K562 (cell line): ENCODE measurements around the gene MEIKIN. TPM values are rescaled to one million over a fixed set of nuclear protein-coding genes. Genes with fewer than 3 reads are reported as not detected.
A peak's percentile ranks its signal among the peaks of the same experiment; 100 is the strongest.

Experiments
- BHLHE40 ChIP-seq: IDR thresholded peaks from 2 replicates; pipeline ENCODE4 v1.6.1; 2011; ENCODE audit warnings: low read length, improper control_type of control experiment
- CREBBP ChIP-seq: IDR thresholded peaks from one replicate; pipeline ENCODE4 v1.6.1; 2012; ENCODE audit warnings: low read depth, mild to moderate bottlenecking, control low read depth, inconsistent platforms, low read length
- EGR1 ChIP-seq: fragments of 450-650 bp; conservative IDR thresholded peaks from 2 replicates; pipeline ENCODE4 v1.6.1; 2017; ENCODE audit warnings: mild to moderate bottlenecking
- ELF2 ChIP-seq: fragments of 250-450 bp; sonication (Bioruptor Pico); IDR thresholded peaks from 2 replicates; pipeline ENCODE4 v1.5.0; 2021; ENCODE audit warnings: mild to moderate bottlenecking
- FOXM1 ChIP-seq, 2 experiments: fragments of 450-650 bp in 1 of 2; sonication (generic) in 1 of 2; formaldehyde crosslinking in 1 of 2; IDR thresholded peaks; 2 replicates each; pipeline versions ENCODE4 v1.6.1 to v1.9.0; 2017 to 2022; ENCODE audit warnings: low read depth in 2 of 2, mild to moderate bottlenecking in 2 of 2, missing genetic modification reagents in 1 of 2, moderate library complexity in 1 of 2
- MYNN ChIP-seq, 2 experiments: sonication (generic); formaldehyde crosslinking in 1 of 2; IDR thresholded peaks; 2 replicates each; pipeline versions ENCODE4 v1.5.0 to v1.6.1; 2016 to 2020; ENCODE audit warnings: antibody characterized with exemption in 1 of 2, missing genetic modification reagents in 1 of 2
- NELFE ChIP-seq: IDR thresholded peaks from 2 replicates; pipeline ENCODE4 v1.6.1; 2011; ENCODE audit warnings: mild to moderate bottlenecking; ENCODE audit not compliant: insufficient read depth, insufficient read length
- NR1H2 ChIP-seq: sonication (generic); formaldehyde crosslinking; IDR thresholded peaks from 2 replicates; pipeline ENCODE4 v1.4.0; 2020; ENCODE audit warnings: mild to moderate bottlenecking, missing genetic modification reagents
- PTTG1 ChIP-seq: fragments of 450-650 bp; IDR thresholded peaks from 2 replicates; pipeline ENCODE4 v1.6.1; 2016; ENCODE audit warnings: low read depth, mild to moderate bottlenecking, missing genetic modification characterization, missing compliant biosample characterization
- SIN3A ChIP-seq, 2 experiments: fragments of 150-350 bp in 1 of 2; IDR thresholded peaks; 2 replicates each; pipeline ENCODE4 v1.6.1; 2011 to 2016; ENCODE audit warnings: borderline replicate concordance in 2 of 2, low read depth in 2 of 2, low read length in 2 of 2, mild to moderate bottlenecking in 2 of 2, moderate library complexity in 2 of 2; ENCODE audit not compliant: control insufficient read depth in 1 of 2
- SMAD2 ChIP-seq: fragments of 150-350 bp; IDR thresholded peaks from 2 replicates; pipeline ENCODE4 v1.6.1; 2014; ENCODE audit warnings: low read depth, mild to moderate bottlenecking, low read length
- SUPT5H ChIP-seq: fragments of 450-650 bp; IDR thresholded peaks from 2 replicates; pipeline ENCODE4 v1.6.1; 2016
- TBP ChIP-seq: optimal IDR thresholded peaks from 2 replicates; pipeline ENCODE3; 2011; ENCODE audit warnings: low read depth, low read length, improper control_type of control experiment
- TFAM ChIP-seq: fragments of 250-450 bp; sonication (Bioruptor Pico); conservative IDR thresholded peaks from 2 replicates; pipeline ENCODE4 v1.5.0; 2021; ENCODE audit warnings: mild to moderate bottlenecking, moderate library complexity
- ZNF644 ChIP-seq: fragments of 200-800 bp; sonication (Bioruptor generic); IDR thresholded peaks from 2 replicates; pipeline ENCODE4 v1.6.1; 2016; ENCODE audit warnings: low read depth, missing genetic modification characterization, missing compliant biosample characterization
- ZNF830 ChIP-seq: fragments of 250-450 bp; sonication (Bioruptor Pico); IDR thresholded peaks from 2 replicates; pipeline ENCODE4 v1.5.0; 2021; ENCODE audit warnings: mild to moderate bottlenecking
- polyA plus RNA-seq, 8 experiments: library from polyadenylated mRNA; depleted of rRNA in 4 of 8; stranded (reverse) in 5 of 8; unstranded in 3 of 8; fragments of >200 nt; fragmentation: Nextera tagmentation in 2 of 8; fragmentation: Illumina TruSeq in 1 of 8; extraction: Ambion mirVana in 2 of 8; extraction: Trizol in 1 of 8; gene quantifications; 2 replicates each; pipeline versions ENCODE4 v1.2.1 to v1.2.3, GENCODE V29; 2011 to 2014; ENCODE audit warnings: inconsistent platforms in 1 of 8, missing spikeins in 1 of 8
- total RNA-seq, 7 experiments: library from RNA; depleted of rRNA in 6 of 7; stranded (reverse); fragments of >200 nt in 6 of 7; fragmentation: Illumina TruSeq in 2 of 7; extraction: Trizol in 2 of 7; gene quantifications; 2 replicates each; pipeline versions ENCODE4 v1.2.1 to v1.2.3, GENCODE V29; 2011 to 2021; ENCODE audit warnings: low replicate concordance in 1 of 7
- TF ChIP-seq, protein P1 (sequence below), 2 experiments: fragments of 450-650 bp; IDR thresholded peaks; 2 replicates each; pipeline ENCODE4 v1.6.1; 2016
- TF ChIP-seq, protein P2 (sequence below): fragments of 250-450 bp; sonication (Bioruptor Pico); IDR thresholded peaks from 2 replicates; pipeline ENCODE4 v1.5.0; 2021
- TF ChIP-seq, protein P3 (sequence below): fragments of 200-800 bp; sonication (Bioruptor generic); IDR thresholded peaks from 2 replicates; pipeline ENCODE4 v1.6.1; 2016; ENCODE audit warnings: missing genetic modification characterization, missing compliant biosample characterization
- TF ChIP-seq, protein P4 (sequence below): fragments of 250-450 bp; sonication (Bioruptor Pico); IDR thresholded peaks from 2 replicates; pipeline ENCODE4 v1.6.1; 2021; ENCODE audit warnings: mild to moderate bottlenecking

MEIKIN gene
- total and polyA plus RNA-seq, 9 of the 15 experiments (the other 6 are each of a cell fraction or from before 2014, with no cell fraction given), result 0.18 TPM; not detected in 8

DNA sequence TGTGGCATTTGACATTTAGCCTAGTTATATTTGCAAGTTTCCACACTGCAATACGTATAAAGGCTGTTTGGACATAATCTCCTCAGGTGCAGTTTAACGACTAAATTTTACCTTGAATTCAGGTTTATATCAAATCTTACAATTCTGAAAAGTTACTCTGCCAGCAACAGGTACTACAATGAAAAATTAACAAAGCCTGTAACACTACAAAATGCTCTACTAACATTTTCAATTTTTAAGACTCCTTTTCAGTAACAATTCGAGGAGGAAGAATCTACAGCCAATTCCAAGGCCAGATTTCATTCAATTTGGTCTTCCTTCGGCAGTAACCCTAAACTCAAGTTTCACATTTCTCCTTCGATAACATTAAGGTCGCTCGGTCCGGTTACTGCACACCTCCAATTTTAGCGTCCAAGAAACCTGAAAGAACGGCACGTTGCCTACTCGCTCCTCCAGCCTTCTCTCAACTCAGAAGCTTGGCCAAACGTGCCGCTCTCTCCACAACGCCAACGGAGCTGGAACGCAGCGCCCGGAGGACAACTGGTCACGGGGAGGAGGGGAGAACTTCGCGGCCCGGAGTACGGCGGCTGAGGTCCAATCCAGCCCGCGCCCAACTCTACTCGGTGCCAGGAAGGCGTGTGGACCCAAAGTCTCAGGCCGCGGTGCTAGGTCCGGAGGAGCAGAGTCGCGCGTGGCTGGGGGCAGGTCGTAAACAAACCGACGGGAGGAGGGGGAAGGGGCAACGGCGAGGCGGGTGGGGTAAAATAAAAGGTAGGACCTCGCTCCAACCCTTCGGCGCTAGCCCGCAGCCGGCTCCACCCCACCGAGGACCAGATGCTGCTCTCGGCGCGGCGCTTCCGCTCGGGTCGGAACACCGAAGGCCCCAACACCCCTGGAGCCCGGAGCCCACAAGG, 149.3 kb downstream of the MEIKIN start (continued):
- TF ChIP-seq, protein P1, sequence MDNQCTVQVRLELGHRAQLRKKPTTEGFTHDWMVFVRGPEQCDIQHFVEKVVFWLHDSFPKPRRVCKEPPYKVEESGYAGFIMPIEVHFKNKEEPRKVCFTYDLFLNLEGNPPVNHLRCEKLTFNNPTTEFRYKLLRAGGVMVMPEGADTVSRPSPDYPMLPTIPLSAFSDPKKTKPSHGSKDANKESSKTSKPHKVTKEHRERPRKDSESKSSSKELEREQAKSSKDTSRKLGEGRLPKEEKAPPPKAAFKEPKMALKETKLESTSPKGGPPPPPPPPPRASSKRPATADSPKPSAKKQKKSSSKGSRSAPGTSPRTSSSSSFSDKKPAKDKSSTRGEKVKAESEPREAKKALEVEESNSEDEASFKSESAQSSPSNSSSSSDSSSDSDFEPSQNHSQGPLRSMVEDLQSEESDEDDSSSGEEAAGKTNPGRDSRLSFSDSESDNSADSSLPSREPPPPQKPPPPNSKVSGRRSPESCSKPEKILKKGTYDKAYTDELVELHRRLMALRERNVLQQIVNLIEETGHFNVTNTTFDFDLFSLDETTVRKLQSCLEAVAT (IDR thresholded peaks at IDR 0.05), result peak in 1 of 2 experiments; percentile 37; a peak in 2 of 4 replicates
- TF ChIP-seq PTTG1 (tag) (no peak), SIN3A (IDR thresholded peaks at IDR 0.05; ENCODE audit: borderline replicate concordance in 2 of 2, control insufficient read depth in 1 of 2, low read depth in 2 of 2, low read length in 2 of 2) (peak in 1 of 2 experiments; percentile 61; a peak in 1 of 4 replicates), NELFE (no peak), FOXM1 (IDR thresholded peaks at IDR 0.05; ENCODE audit: low read depth) (no peak), FOXM1 (CRISPR knock-in tag; IDR thresholded peaks at IDR 0.05; ENCODE audit: low read depth) (no peak), BHLHE40 (peak; percentile 66), SUPT5H (no peak), TFAM (CRISPR knock-in tag) (no peak), SMAD2 (no peak), NR1H2 (CRISPR knock-in tag) (0 out of 2 replicates have a peak, but pooled peaks have one; percentile 9), EGR1 (no peak), ELF2 (no peak), MYNN (IDR thresholded peaks at IDR 0.05) (no peak), MYNN (CRISPR knock-in tag; IDR thresholded peaks at IDR 0.05) (no peak), ZNF830 (CRISPR knock-in tag) (no peak), CREBBP (no peak), ZNF644 (tag) (no peak), TBP (peak; percentile 56)
- TF ChIP-seq, protein P2, sequence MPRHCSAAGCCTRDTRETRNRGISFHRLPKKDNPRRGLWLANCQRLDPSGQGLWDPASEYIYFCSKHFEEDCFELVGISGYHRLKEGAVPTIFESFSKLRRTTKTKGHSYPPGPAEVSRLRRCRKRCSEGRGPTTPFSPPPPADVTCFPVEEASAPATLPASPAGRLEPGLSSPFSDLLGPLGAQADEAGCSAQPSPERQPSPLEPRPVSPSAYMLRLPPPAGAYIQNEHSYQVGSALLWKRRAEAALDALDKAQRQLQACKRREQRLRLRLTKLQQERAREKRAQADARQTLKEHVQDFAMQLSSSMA (CRISPR knock-in tag), result no peak
- TF ChIP-seq, protein P3, sequence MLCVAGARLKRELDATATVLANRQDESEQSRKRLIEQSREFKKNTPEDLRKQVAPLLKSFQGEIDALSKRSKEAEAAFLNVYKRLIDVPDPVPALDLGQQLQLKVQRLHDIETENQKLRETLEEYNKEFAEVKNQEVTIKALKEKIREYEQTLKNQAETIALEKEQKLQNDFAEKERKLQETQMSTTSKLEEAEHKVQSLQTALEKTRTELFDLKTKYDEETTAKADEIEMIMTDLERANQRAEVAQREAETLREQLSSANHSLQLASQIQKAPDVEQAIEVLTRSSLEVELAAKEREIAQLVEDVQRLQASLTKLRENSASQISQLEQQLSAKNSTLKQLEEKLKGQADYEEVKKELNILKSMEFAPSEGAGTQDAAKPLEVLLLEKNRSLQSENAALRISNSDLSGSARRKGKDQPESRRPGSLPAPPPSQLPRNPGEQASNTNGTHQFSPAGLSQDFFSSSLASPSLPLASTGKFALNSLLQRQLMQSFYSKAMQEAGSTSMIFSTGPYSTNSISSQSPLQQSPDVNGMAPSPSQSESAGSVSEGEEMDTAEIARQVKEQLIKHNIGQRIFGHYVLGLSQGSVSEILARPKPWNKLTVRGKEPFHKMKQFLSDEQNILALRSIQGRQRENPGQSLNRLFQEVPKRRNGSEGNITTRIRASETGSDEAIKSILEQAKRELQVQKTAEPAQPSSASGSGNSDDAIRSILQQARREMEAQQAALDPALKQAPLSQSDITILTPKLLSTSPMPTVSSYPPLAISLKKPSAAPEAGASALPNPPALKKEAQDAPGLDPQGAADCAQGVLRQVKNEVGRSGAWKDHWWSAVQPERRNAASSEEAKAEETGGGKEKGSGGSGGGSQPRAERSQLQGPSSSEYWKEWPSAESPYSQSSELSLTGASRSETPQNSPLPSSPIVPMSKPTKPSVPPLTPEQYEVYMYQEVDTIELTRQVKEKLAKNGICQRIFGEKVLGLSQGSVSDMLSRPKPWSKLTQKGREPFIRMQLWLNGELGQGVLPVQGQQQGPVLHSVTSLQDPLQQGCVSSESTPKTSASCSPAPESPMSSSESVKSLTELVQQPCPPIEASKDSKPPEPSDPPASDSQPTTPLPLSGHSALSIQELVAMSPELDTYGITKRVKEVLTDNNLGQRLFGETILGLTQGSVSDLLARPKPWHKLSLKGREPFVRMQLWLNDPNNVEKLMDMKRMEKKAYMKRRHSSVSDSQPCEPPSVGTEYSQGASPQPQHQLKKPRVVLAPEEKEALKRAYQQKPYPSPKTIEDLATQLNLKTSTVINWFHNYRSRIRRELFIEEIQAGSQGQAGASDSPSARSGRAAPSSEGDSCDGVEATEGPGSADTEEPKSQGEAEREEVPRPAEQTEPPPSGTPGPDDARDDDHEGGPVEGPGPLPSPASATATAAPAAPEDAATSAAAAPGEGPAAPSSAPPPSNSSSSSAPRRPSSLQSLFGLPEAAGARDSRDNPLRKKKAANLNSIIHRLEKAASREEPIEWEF (CRISPR knock-in tag), result no peak
- TF ChIP-seq, protein P4, sequence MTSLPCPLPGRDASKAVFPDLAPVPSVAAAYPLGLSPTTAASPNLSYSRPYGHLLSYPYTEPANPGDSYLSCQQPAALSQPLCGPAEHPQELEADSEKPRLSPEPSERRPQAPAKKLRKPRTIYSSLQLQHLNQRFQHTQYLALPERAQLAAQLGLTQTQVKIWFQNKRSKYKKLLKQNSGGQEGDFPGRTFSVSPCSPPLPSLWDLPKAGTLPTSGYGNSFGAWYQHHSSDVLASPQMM (CRISPR knock-in tag), result no peak
